Endothelial cell of umbilical vein (primary cell): ENCODE results near the gene ZNF629. TPM values are rescaled to one million over a fixed set of nuclear protein-coding genes. Genes with fewer than 3 reads are reported as not detected.

Experiments used
- BruUV-seq: library from RNA; stranded (reverse); fragments of 400-500 nt; replicated peaks from 2 replicates; lab custom pipeline; 2021; lab: Mats Ljungman, UMichigan
- CTCF ChIA-PET: fragments of 300-600, 350-600 bp; sonication (Branson Sonifier 250); formaldehyde crosslinking; loops from one replicate; lab custom pipeline; 2021; ENCODE audit warnings: antibody characterized with exemption, inconsistent platforms; lab: Charles Lee
- POLR2A ChIA-PET: fragments of 300-600, 350-600 bp; sonication (Branson Sonifier 250); formaldehyde crosslinking; loops from one replicate; lab custom pipeline; 2021; ENCODE audit warnings: antibody characterized with exemption, inconsistent platforms; lab: Charles Lee
- DNase-seq: peaks from one replicate; pipeline ENCODE4 v3.0.0-alpha.2; 2011; ENCODE audit warnings: low read depth, low spot score
- FAIRE-seq: peaks from 2 replicates; lab custom pipeline; 2011; peaks lifted over from hg19 to GRCh38; lab: Jason Lieb, UNC
- H2AFZ ChIP-seq: 2 replicates; pipeline ENCODE4 v1.6.0; 2012; ENCODE audit warnings: low read depth, low read length, control low read depth, inconsistent platforms
- H3K27ac ChIP-seq: 2 replicates; pipeline ENCODE4 v1.5.1; 2011; ENCODE audit warnings: low read depth, mild to moderate bottlenecking, control low read depth, low read length, moderate library complexity; ENCODE audit not compliant: insufficient read depth
- H3K27me3 ChIP-seq, 2 experiments: 2 replicates each; pipeline versions ENCODE4 v1.6.0 to v1.6.1; 2011; ENCODE audit warnings: low read length in 2 of 2, mixed read lengths in 1 of 2; ENCODE audit not compliant: control insufficient read depth in 2 of 2, insufficient read depth in 2 of 2
- H3K36me3 ChIP-seq, 2 experiments: 2 replicates in 1 of 2; 3 replicates in 1 of 2; pipeline ENCODE4 v1.5.1; 2011; ENCODE audit warnings: low read length in 2 of 2, mild to moderate bottlenecking in 1 of 2, moderate library complexity in 1 of 2; ENCODE audit not compliant: control insufficient read depth in 2 of 2, insufficient read depth in 2 of 2; ENCODE audit errors: extremely low read depth in 1 of 2
- H3K4me1 ChIP-seq: 3 replicates; pipeline ENCODE4 v1.5.1; 2011; ENCODE audit warnings: mild to moderate bottlenecking, low read length; ENCODE audit not compliant: control insufficient read depth, insufficient read depth; ENCODE audit errors: extremely low read depth
- H3K4me2 ChIP-seq: 2 replicates; pipeline ENCODE4 v1.6.1; 2011; ENCODE audit warnings: low read length, control low read depth, mixed read lengths; ENCODE audit not compliant: insufficient read depth
- H3K4me3 ChIP-seq, 3 experiments: fragments of 200-600 bp in 1 of 3; sonication (generic), shearing (Covaris generic) in 1 of 3; replicated peaks in 1 of 3; 2 replicates each; pipeline ENCODE4 v1.5.1; 2011 to 2016; ENCODE audit warnings: control low read depth in 3 of 3, low read length in 3 of 3, mild to moderate bottlenecking in 2 of 3, inconsistent platforms in 1 of 3, low read depth in 1 of 3, moderate library complexity in 1 of 3; ENCODE audit not compliant: insufficient read depth in 1 of 3
- H3K79me2 ChIP-seq: 2 replicates; pipeline ENCODE4 v1.6.0; 2012; ENCODE audit warnings: low read length, inconsistent platforms; ENCODE audit not compliant: control insufficient read depth, insufficient read depth
- H3K9ac ChIP-seq: replicated peaks from 2 replicates; pipeline ENCODE3; 2011; ENCODE audit warnings: low read length, control low read depth; ENCODE audit not compliant: insufficient read depth; ENCODE audit errors: extremely low read depth
- H3K9me1 ChIP-seq: replicated peaks from 3 replicates; pipeline ENCODE4 v1.6.0; 2011; ENCODE audit warnings: mild to moderate bottlenecking, low read length; ENCODE audit not compliant: control insufficient read depth, insufficient read depth; ENCODE audit errors: extremely low read depth
- H3K9me3 ChIP-seq: replicated peaks from 2 replicates; pipeline ENCODE4 v1.5.1; 2012; ENCODE audit warnings: low read length, inconsistent platforms; ENCODE audit not compliant: control insufficient read depth, insufficient read depth
- H4K20me1 ChIP-seq: replicated peaks from 2 replicates; pipeline ENCODE3; 2011; ENCODE audit warnings: mild to moderate bottlenecking, low read length; ENCODE audit not compliant: control insufficient read depth, insufficient read depth; ENCODE audit errors: extremely low read depth
- EZH2 ChIP-seq: IDR thresholded peaks from 2 replicates; pipeline ENCODE4 v1.6.1; 2012; ENCODE audit warnings: borderline replicate concordance, low read depth, mild to moderate bottlenecking, moderate library complexity, low read length, inconsistent platforms; ENCODE audit not compliant: severe bottlenecking
- FOS ChIP-seq: IDR thresholded peaks from 2 replicates; pipeline ENCODE4 v1.6.1; 2011; ENCODE audit warnings: mild to moderate bottlenecking, low read length, moderate library complexity, borderline replicate concordance; ENCODE audit not compliant: insufficient read depth
- GATA2 ChIP-seq: IDR thresholded peaks from 2 replicates; pipeline ENCODE4 v1.7.0; 2011; ENCODE audit warnings: low read depth, mild to moderate bottlenecking, moderate library complexity, mixed read lengths, low read length; ENCODE audit not compliant: insufficient read length, insufficient read depth
- JUN ChIP-seq: IDR thresholded peaks from 2 replicates; pipeline ENCODE4 v1.6.1; 2011; ENCODE audit warnings: borderline replicate concordance, low read depth; ENCODE audit not compliant: insufficient read length, insufficient read depth
- MYC ChIP-seq: IDR thresholded peaks from one replicate; pipeline ENCODE4 v1.6.1; 2011; ENCODE audit warnings: mild to moderate bottlenecking, low read depth, low read length
- POLR2A ChIP-seq: IDR thresholded peaks from 2 replicates; pipeline ENCODE4 v1.6.1; 2012; ENCODE audit warnings: low read depth, mild to moderate bottlenecking, control low read depth, low read length
- POLR2AphosphoS5 ChIP-seq: IDR thresholded peaks from 2 replicates; pipeline ENCODE4 v1.6.1; 2012; ENCODE audit warnings: low read depth, mild to moderate bottlenecking, control low read depth, low read length, moderate library complexity; ENCODE audit not compliant: insufficient read depth
- dilution Hi-C: fragments of 300-500 bp; cut with MboI; formaldehyde crosslinking; loops from one replicate; pipeline ENCODE4 v1.15.0; 2019; ENCODE audit warnings: low sequenced_read_pairs; ENCODE audit not compliant: extremely low pct_ligation_motif_present
- intact Hi-C: fragments of 100-400 bp; cut with micrococcal nuclease; formaldehyde crosslinking; loops from one replicate; pipeline ENCODE4 v1.10.0; 2022
- polyA plus RNA-seq, 4 experiments: library from polyadenylated mRNA; depleted of rRNA in 3 of 4; stranded (reverse) in 3 of 4; unstranded in 1 of 4; fragments of >200 nt; gene quantifications; 2 replicates each; pipeline versions ENCODE4 v1.2.1 to v1.2.3, GENCODE V29; 2011 to 2012; ENCODE audit warnings: missing spikeins in 1 of 4
- total RNA-seq: library from RNA; stranded (reverse); gene quantifications from 2 replicates; pipeline ENCODE4 v1.2.3, GENCODE V29; 2021
- TF ChIP-seq, protein P1 (sequence below): IDR thresholded peaks from 2 replicates; pipeline ENCODE4 v1.6.1; 2011; ENCODE audit not compliant: insufficient read depth, insufficient read length
- TF ChIP-seq, protein P2 (sequence below), 2 donors: IDR thresholded peaks; 1 replicate in 1 of 2; 2 replicates in 1 of 2; pipeline ENCODE4 v1.5.1; 2011; ENCODE audit warnings: low read length in 2 of 2, mild to moderate bottlenecking in 2 of 2, moderate library complexity in 2 of 2, control low read depth in 1 of 2, inconsistent platforms in 1 of 2, low read depth in 1 of 2; ENCODE audit not compliant: insufficient read depth in 1 of 2; ENCODE audit errors: extremely low read depth in 1 of 2

ZNF629 gene
- total and polyA plus RNA-seq, 2 donors (not counting 3 experiments of a cell fraction or from before 2014, with no cell fraction given), result 5.2 to 11.2 TPM

DNA sequence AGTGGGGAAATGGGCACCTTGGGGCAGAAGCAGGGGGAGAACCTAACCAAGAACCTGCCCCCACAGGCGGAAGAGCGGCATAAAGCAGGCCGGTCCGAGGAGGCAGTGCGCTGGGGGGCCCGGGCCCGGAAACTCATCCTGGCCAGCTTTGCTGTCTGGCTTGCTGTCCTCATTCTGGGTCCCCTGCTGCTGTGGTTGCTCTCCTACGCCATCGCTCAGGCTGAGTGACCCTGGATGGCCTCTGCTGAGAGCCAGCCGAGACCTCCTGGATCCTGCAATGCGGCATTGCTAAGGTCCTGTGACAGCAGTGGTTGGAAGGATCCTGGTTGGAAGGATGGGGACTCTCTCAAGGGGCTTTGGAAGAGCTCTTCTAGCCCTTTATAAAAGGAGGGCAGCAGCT, 43.3 kb downstream of the ZNF629 start:
- H2AFZ ChIP-seq, result no peak overlapping the region
- POLR2A ChIA-PET, result no interaction called here
- no peak for TF ChIP-seq EZH2
- TF ChIP-seq POLR2AphosphoS5, result no peak
- no peak for TF ChIP-seq POLR2A
- TF ChIP-seq, protein P1, sequence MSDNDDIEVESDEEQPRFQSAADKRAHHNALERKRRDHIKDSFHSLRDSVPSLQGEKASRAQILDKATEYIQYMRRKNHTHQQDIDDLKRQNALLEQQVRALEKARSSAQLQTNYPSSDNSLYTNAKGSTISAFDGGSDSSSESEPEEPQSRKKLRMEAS, result no peak
- no peak for TF ChIP-seq JUN
- TF ChIP-seq, protein P2, sequence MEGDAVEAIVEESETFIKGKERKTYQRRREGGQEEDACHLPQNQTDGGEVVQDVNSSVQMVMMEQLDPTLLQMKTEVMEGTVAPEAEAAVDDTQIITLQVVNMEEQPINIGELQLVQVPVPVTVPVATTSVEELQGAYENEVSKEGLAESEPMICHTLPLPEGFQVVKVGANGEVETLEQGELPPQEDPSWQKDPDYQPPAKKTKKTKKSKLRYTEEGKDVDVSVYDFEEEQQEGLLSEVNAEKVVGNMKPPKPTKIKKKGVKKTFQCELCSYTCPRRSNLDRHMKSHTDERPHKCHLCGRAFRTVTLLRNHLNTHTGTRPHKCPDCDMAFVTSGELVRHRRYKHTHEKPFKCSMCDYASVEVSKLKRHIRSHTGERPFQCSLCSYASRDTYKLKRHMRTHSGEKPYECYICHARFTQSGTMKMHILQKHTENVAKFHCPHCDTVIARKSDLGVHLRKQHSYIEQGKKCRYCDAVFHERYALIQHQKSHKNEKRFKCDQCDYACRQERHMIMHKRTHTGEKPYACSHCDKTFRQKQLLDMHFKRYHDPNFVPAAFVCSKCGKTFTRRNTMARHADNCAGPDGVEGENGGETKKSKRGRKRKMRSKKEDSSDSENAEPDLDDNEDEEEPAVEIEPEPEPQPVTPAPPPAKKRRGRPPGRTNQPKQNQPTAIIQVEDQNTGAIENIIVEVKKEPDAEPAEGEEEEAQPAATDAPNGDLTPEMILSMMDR (IDR thresholded peaks at IDR 0.05; ENCODE audit: extremely low read depth in 1 of 2, insufficient read depth in 1 of 2, low read depth in 1 of 2, low read length in 2 of 2), result no peak
- TF ChIP-seq GATA2, result no peak
- no peak for TF ChIP-seq MYC
- no peak for TF ChIP-seq FOS
- peaks cover 1% of the 10 kb centered on the region for H3K79me2 ChIP-seq
- BruUV-seq, result no TSS peak
- FAIRE-seq, result no peak
- no peaks in the 10 kb centered on the region for H3K9me3 ChIP-seq
- intact Hi-C loops, result no loop called here
- no peaks in the 10 kb centered on the region for H3K27me3 ChIP-seq
- no peak overlapping the region for H3K4me2 ChIP-seq
- peaks cover 4 to 11% of the 10 kb centered on the region in 2 experiments for H3K36me3 ChIP-seq
- no peak overlapping the region for H3K27ac ChIP-seq
- CTCF ChIA-PET, result no interaction called here
- H3K4me3 ChIP-seq, result no peak overlapping the region
- dilution Hi-C loops, result no loop called here
- no peaks in the 10 kb centered on the region for H3K9me1 ChIP-seq
- H3K4me1 ChIP-seq, result peaks cover 27% of the 10 kb centered on the region
- H4K20me1 ChIP-seq, result no peaks in the 10 kb centered on the region
- DNase-seq, result no peak
- H3K9ac ChIP-seq, result no peak overlapping the region
